GM18502 (cell line): Measurements from ENCODE around the gene SH2D7.
"Not testable (repeated sequence)": the region's sequence is repeated elsewhere in the genome, so short reads cannot be mapped to it uniquely, and the experiment has no call there.

Experiments used
- ATAC-seq: cut with Tn5 transposase; IDR thresholded peaks from one replicate; pipeline ENCODE4 v1.9.1; 2021; ENCODE audit warnings: mild to moderate bottlenecking; ENCODE audit not compliant: unreplicated experiment, poor library complexity

Gene SH2D7

GRCh38 chr15:78129751-78130287, 37.5 kb downstream of the SH2D7 start:
- ATAC-seq, result no peak

DNA sequence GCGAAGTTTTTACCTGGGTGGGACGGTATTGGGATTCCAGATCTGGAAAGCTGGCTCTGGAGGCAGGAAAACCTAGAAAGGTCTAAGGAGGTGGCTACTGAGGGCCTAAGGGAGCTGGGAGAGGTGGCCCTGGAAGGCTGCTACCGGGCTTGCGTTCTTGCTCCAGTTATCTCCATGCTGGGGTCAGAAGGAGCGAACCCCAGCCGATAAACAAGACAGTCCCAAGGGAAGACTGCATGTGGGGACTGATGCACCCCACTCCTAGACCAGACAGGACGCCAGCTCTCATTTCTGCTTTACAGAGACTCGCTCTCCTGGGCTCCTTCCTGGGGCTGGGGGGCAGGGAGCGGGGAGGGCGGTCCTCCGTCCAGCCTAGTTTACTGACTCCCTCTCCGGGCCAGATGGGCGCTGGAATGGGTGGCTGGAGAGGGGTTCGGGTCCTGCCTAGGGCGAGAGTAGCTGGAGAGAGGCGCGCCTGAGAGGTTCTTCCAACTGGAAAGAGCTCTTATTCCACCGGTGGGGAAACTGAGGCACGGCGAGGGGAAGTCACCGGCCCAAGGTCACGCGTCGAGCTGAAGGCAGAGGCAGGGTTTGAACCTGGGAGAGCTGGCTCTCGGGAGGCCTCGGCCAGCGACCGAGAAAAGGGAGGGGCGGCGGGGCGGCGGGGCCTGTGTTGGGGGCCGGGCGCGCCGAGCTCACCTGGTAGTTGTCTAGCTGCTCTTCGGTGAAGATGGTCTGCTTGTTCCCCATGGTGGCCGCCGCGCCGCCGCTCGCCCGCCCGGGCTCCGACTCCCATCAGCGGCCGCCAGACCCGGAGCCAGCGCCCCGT, 38.3 kb downstream of the SH2D7 start:
- ATAC-seq, result no peak

DNA sequence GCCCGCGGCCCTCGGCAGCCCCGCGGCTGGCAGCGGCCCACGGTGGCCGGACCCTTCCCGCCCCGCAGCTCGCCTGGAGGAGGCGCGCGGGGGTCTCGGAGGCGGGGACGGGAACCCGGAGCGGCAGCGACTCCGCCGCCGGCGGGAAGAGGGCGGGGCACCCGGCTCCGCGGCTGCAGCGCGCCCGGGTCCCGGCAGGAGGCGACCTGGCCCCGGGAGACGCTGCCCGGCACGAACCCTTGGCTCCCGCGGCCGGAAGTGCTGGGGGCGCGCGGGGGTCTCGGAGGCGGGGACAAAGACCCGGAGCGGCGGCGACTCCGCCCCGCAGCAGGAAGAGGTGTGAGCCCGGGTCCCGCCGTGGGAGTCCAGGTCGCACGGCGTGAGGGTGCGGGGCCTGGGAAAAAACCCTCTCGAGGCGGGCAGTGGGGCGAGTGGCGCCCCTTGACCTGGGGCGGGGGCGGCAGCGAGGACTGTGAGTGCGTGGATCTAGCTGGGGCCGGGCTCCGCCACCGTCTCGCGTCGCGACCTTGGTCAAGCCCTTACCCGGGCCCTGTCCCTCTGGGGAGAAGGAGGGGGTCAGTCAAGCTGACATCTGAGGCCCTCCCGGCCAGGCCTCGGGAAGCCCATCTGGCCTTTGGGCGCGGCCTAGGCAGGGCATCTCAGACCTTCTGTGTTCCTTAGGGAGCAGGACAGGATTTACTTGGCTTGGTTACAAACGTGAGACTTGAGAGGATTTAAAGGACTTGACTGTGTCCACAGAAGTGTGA, 39.1 kb downstream of the SH2D7 start, which contains the start of gene CIB2:
Gene CIB2 (minus strand): TSS at position 151 of the 767 bp plus-strand sequence. CDS start 230 bp downstream, outside the sequence.
- ATAC-seq, result peak; percentile 84

DNA sequence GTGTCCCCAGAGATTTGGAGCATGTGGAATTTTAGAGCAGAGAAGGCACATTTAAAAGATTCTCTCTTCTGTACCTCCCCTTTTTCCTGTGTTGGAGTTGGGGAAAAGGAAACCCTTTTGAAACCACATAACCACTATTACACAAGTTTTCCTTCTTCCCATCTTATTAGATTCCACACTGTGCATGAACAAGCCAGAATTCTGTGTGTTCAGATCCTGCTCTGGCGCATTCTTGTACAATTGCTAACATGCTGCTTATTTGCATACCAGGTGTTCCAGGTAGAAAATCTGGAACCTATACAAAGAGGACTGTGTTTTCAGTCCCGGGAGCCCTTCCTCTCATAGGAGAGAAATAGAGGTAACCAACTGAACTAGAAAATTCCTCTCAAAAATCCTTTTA, 41.4 kb downstream of the SH2D7 start:
- ATAC-seq, result no peak

DNA sequence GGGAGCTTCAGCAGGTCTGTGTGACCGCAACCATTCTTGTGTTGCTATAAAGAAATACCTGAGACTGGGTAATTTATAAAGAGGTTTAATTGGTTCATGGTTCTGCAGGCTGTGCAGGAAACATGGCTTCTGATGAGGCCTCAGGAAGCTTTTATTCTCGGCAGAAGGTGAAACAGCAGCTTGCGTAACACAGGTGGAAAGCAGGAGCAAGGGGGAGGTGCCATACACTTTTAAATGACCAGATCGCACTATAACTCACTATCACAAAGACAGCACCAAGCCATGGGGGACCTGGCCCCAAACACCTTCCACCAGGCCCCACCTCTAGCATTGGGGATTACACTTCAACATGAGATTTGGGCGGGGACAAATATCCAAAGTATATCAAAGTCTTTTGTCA, 47.2 kb downstream of the SH2D7 start:
- no peak for ATAC-seq

DNA sequence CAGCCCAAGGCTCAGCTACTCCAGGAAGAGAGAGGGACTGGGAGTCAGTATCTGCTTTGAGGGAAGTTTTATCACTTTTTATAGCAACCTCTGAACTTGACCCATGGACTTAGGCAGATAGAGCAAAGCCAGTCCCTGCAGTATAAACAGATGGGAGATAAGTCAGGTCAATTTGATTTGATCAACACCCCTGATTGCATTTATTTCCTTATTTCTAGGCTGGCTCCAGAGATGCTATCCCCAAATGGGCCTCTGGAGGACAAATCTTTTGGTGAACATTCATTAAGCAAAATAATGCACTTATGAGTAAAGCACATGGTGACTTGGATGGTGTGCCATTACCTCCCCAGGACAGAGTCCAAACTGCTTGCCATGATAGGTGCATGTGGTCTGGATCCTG, 47.9 kb downstream of the SH2D7 start:
- no peak for ATAC-seq

DNA sequence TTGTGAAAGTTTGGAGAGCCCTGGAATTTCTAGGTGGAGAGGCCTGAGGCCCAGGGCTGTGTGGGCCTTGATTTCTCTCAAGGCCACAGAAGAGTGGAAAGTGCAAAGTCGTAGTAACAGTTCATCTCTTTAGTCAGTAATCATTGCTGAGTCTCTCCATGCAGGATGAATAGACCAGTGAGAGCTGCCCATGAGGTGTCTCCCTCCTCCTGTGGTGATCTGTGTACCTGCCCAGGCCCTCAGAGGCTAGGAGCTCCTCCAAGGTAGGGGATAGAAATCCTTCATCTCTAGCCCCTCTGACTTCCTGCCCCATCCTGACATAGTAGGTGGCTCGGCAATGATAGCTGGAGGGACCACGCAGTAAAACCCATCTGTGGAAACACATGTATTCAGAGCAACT, 50.0 kb downstream of the SH2D7 start:
- no peak for ATAC-seq

DNA sequence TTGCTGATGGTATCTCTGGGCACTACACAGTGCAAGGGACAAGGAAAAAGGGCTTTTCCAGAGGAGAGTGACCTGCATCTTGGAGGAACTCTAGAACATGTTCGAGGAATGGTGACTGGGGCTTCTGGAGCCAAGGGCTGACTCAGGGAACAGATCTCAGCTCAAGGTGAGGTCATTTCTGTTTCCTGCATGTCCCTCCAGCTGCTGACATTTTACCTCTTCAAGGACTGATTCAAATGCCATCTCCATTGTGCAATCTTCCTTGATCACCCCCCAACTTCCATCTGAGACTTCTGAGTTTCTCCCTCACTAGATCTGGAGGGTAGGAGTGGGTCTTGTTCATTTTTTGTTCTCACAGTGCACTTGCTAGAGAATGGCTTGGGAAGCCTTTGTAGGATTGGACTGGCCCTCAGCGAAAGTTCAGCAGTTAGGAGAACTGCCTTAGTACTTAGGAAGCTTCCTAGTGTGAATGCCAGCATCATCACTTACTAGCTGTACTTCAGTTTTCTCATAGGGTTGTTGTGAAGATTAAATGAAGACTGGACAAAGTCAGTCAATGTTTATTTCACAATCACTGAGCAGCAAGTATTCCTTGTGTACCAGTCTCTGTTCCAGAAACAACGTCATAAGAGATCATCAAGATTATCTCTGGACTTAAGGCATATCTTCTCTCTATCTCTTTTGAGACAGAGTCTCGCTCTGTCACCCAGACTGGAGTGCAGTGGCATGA, 54.2 kb downstream of the SH2D7 start:
- no peak for ATAC-seq

GRCh38 chr15:78147566-78147965, 55.2 kb downstream of the SH2D7 start:
- no peak for ATAC-seq

- ATAC-seq, result no peak
These were observed 56.2 kb downstream of the SH2D7 start for GRCh38 chr15:78148392-78149067.

DNA sequence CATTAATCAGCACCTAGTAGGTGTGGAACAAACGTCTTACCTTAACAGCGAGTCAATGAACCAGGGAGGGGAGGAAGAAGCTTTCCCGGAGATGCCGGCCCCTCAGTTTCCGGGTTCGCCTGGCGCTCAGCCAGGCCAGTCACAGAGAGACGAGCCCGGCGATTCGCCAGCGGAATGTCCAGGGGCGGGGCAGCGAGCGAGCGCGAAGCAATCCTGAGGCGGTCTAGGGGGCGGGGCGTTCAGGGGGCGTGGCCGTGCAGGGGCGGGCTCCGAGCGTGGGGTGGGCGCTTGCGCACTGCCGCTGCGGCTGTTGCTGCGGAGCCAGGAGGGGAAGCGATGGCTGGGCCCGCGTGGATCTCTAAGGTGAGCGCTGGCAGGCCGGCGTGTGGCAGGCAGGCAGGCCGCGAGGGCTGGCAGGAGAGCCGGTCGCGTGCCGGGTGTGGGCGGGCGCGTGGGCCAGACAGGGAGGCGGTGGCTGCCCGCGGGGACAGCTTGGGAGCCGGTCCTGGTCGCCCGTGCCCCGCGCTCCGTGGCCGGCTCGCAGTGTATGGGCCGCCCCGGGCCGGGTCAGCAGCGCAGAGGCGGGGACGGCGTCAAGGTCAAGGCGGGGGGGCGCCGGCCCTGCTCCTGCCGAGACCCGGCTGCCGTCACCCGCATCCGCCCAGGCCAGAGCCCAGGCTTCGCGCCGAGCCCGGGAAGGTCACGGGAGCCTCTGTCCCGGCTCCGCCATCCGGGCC, 56.9 kb downstream of the SH2D7 start, which contains the start of gene IDH3A:
Gene IDH3A (plus strand): TSS at position 295 of the 737 bp plus-strand sequence. CDS start 42 bp downstream, at position 337.
- peak; percentile 80 for ATAC-seq

- ATAC-seq, result no peak
These were observed 57.7 kb downstream of the SH2D7 start for GRCh38 chr15:78149805-78150751.

GRCh38 chr15:78151075-78151474, 58.7 kb downstream of the SH2D7 start:
- ATAC-seq, result not testable (repeated sequence)
